Measurements from ENCODE around the gene HOXB4. TPM values are rescaled to one million over a fixed set of nuclear protein-coding genes. Genes with fewer than 3 reads are reported as not detected.

HOXB4 gene
- total RNA-seq, 1 experiment from 2014 or later = 0.04 TPM

- TF ChIP-seq HMGXB4 (CRISPR knock-in tag; IDR thresholded peaks at IDR 0.05) = no peak
These were observed 11.4 kb downstream of the HOXB4 start (continued) for GRCh38 chr17:48566717-48567116.

GRCh38 chr17:48565925-48566710 is 12.0 kb downstream of the HOXB4 start:
- Mint-ChIP-seq H3K9me3 (no peaks in the 10 kb centered on the region), H3K4me1 (peaks cover 32% of the 10 kb centered on the region)
- CTCF ChIA-PET = interaction anchor here (0.8 kb wide), 1 partner anchor 22 kb away, joined by 3 read pairs; no protein-coding TSS in a partner anchor

More at GRCh38 chr17:48565925-48566710, 12.0 kb downstream of the HOXB4 start:
- TF ChIP-seq JAZF1 (CRISPR knock-in tag; IDR thresholded peaks at IDR 0.05) = no peak
- no peak for TF ChIP-seq ZNF138 (CRISPR knock-in tag; conservative IDR thresholded peaks at IDR 0.05)
- no peak for TF ChIP-seq ZNF281 (CRISPR knock-in tag; IDR thresholded peaks at IDR 0.05)
- TF ChIP-seq ATF2 (CRISPR knock-in tag; IDR thresholded peaks at IDR 0.05; ENCODE audit: borderline replicate concordance, low read depth) = no peak
- TF ChIP-seq ZNF396 (CRISPR knock-in tag; IDR thresholded peaks at IDR 0.05; ENCODE audit: borderline replicate concordance) = no peak
- no peak for TF ChIP-seq ZNF671 (CRISPR knock-in tag; IDR thresholded peaks at IDR 0.05)
- TF ChIP-seq ZNF416 (CRISPR knock-in tag; IDR thresholded peaks at IDR 0.05) = no peak
- TF ChIP-seq ESRRA (CRISPR knock-in tag; IDR thresholded peaks at IDR 0.05; ENCODE audit: borderline replicate concordance) = no peak
- TF ChIP-seq MLX (CRISPR knock-in tag; IDR thresholded peaks at IDR 0.05) = no peak
- TF ChIP-seq MYBL2 (CRISPR knock-in tag; IDR thresholded peaks at IDR 0.05) = no peak
- TF ChIP-seq ZNF317 (CRISPR knock-in tag; IDR thresholded peaks at IDR 0.05; ENCODE audit: borderline replicate concordance, low read depth) = no peak
- TF ChIP-seq ZNF425 (CRISPR knock-in tag; conservative IDR thresholded peaks at IDR 0.05) = no peak
- TF ChIP-seq AFF4 (CRISPR knock-in tag; IDR thresholded peaks at IDR 0.05; ENCODE audit: borderline replicate concordance) = no peak
- no peak for DNase-seq (ENCODE audit: low spot score)
- POLR2A ChIA-PET = no interaction called here
- ATAC-seq = no peak
- H3K36me3 Mint-ChIP-seq = no peaks in the 10 kb centered on the region
- no peak overlapping the region for H3K27ac Mint-ChIP-seq
- H3K4me3 Mint-ChIP-seq = no peak overlapping the region
- peaks cover 30% of the 10 kb centered on the region; the same call in 1 of the 2 replicates for H3K27me3 Mint-ChIP-seq (ENCODE audit: low read depth)
